HepG2 (cell line): ENCODE data around the gene TRIM8. TPM values are rescaled to one million over a fixed set of nuclear protein-coding genes. Genes with fewer than 3 reads are reported as not detected.
A peak's percentile ranks its signal among the peaks of the same experiment; 100 is the strongest.

Source experiments
- BORCS8-MEF2B ChIP-seq: sonication (generic); formaldehyde crosslinking; IDR thresholded peaks from 2 replicates; pipeline ENCODE4 v1.8.0; 2022; ENCODE audit warnings: mild to moderate bottlenecking, missing genetic modification reagents
- HMGA1 ChIP-seq: sonication (generic); formaldehyde crosslinking; conservative IDR thresholded peaks from 2 replicates; pipeline ENCODE4 v1.4.0; 2020; ENCODE audit warnings: missing genetic modification reagents
- HOXA9 ChIP-seq: sonication (generic); formaldehyde crosslinking; IDR thresholded peaks from 2 replicates; pipeline ENCODE4 v1.8.1; 2022; ENCODE audit warnings: missing genetic modification reagents, mild to moderate bottlenecking, moderate library complexity, borderline replicate concordance
- JUN ChIP-seq: sonication (generic); formaldehyde crosslinking; IDR thresholded peaks from 2 replicates; pipeline ENCODE4 v1.4.0; 2020; ENCODE audit warnings: mild to moderate bottlenecking, missing genetic modification reagents
- MLX ChIP-seq: IDR thresholded peaks from 2 replicates; pipeline ENCODE4 v1.6.1; 2016
- MTF2 ChIP-seq: sonication (generic); formaldehyde crosslinking; IDR thresholded peaks from 2 replicates; pipeline ENCODE4 v1.5.0; 2020; ENCODE audit warnings: missing genetic modification reagents, borderline replicate concordance
- NFE2 ChIP-seq: sonication (generic); formaldehyde crosslinking; IDR thresholded peaks from 2 replicates; pipeline ENCODE4 v1.4.0; 2020; ENCODE audit warnings: missing genetic modification reagents
- POGZ ChIP-seq: sonication (generic); formaldehyde crosslinking; IDR thresholded peaks from 2 replicates; pipeline ENCODE4 v1.4.0; 2020; ENCODE audit warnings: mild to moderate bottlenecking, missing genetic modification reagents
- SIN3B ChIP-seq: fragments of 150-350 bp; IDR thresholded peaks from 2 replicates; pipeline ENCODE4 v1.6.1; 2014; ENCODE audit warnings: low read length
- SOX6 ChIP-seq, 2 experiments: fragments of 450-650 bp in 1 of 2; sonication (generic) in 1 of 2; formaldehyde crosslinking in 1 of 2; IDR thresholded peaks; 2 replicates each; pipeline versions ENCODE4 v1.4.0 to v1.6.1; 2017 to 2020; ENCODE audit warnings: antibody characterized with exemption in 1 of 2, mild to moderate bottlenecking in 1 of 2, missing genetic modification reagents in 1 of 2
- SYNCRIP ChIP-seq: fragments of 200-400 bp; formaldehyde crosslinking; IDR thresholded peaks from 2 replicates; pipeline ENCODE4 v1.6.1; 2018; ENCODE audit warnings: mild to moderate bottlenecking, low read depth, low read length; ENCODE audit not compliant: insufficient read depth
- U2AF1 ChIP-seq: fragments of 200-400 bp; formaldehyde crosslinking; optimal IDR thresholded peaks from 2 replicates; pipeline ENCODE3; 2017; ENCODE audit warnings: mild to moderate bottlenecking, low read depth, low read length
- XBP1 ChIP-seq: sonication (generic); formaldehyde crosslinking; IDR thresholded peaks from 2 replicates; pipeline ENCODE4 v1.5.0; 2020; ENCODE audit warnings: missing genetic modification reagents
- ZMYM4 ChIP-seq: sonication (generic); formaldehyde crosslinking; IDR thresholded peaks from 2 replicates; pipeline ENCODE4 v1.8.1; 2023; ENCODE audit warnings: mild to moderate bottlenecking, missing genetic modification reagents
- ZNF124 ChIP-seq: sonication (generic); formaldehyde crosslinking; IDR thresholded peaks from 2 replicates; pipeline ENCODE4 v1.4.0; 2020; ENCODE audit warnings: missing genetic modification reagents
- ZNF136 ChIP-seq: sonication (generic); formaldehyde crosslinking; IDR thresholded peaks from 2 replicates; pipeline ENCODE4 v1.8.1; 2022; ENCODE audit warnings: low read depth, mild to moderate bottlenecking, moderate library complexity, missing genetic modification reagents
- ZNF224 ChIP-seq: sonication (generic); formaldehyde crosslinking; IDR thresholded peaks from 2 replicates; pipeline ENCODE4 v1.5.0; 2020; ENCODE audit warnings: mild to moderate bottlenecking, missing genetic modification reagents
- ZNF225 ChIP-seq: sonication (generic); formaldehyde crosslinking; IDR thresholded peaks from 2 replicates; pipeline ENCODE4 v1.4.0; 2020; ENCODE audit warnings: mild to moderate bottlenecking, missing genetic modification reagents
- ZNF34 ChIP-seq: sonication (generic); formaldehyde crosslinking; IDR thresholded peaks from 2 replicates; pipeline ENCODE4 v1.4.0; 2020; ENCODE audit warnings: mild to moderate bottlenecking, missing genetic modification reagents, borderline replicate concordance
- ZNF382 ChIP-seq: sonication (generic); formaldehyde crosslinking; IDR thresholded peaks from 2 replicates; pipeline ENCODE4 v1.5.0; 2020; ENCODE audit warnings: missing genetic modification reagents, mild to moderate bottlenecking, borderline replicate concordance
- ZNF550 ChIP-seq: sonication (generic); formaldehyde crosslinking; IDR thresholded peaks from 2 replicates; pipeline ENCODE4 v1.4.0; 2020; ENCODE audit warnings: mild to moderate bottlenecking, missing genetic modification reagents, borderline replicate concordance
- ZNF572 ChIP-seq: sonication (generic); formaldehyde crosslinking; IDR thresholded peaks from 2 replicates; pipeline ENCODE4 v1.5.1; 2020; ENCODE audit warnings: mild to moderate bottlenecking, missing genetic modification reagents
- ZNF614 ChIP-seq: IDR thresholded peaks from 2 replicates; pipeline ENCODE4 v1.6.1; 2018; ENCODE audit warnings: missing biosample characterization, missing genetic modification reagents, inconsistent platforms, borderline replicate concordance
- ZNF879 ChIP-seq: sonication (generic); formaldehyde crosslinking; IDR thresholded peaks from 2 replicates; pipeline ENCODE4 v1.8.1; 2023; ENCODE audit warnings: missing genetic modification reagents
- polyA plus RNA-seq, 8 experiments: library from polyadenylated mRNA; depleted of rRNA in 3 of 8; stranded (reverse) in 7 of 8; unstranded in 1 of 8; fragments of >200 nt; fragmentation: Illumina TruSeq in 4 of 8; extraction: Trizol in 4 of 8; gene quantifications; 2 replicates each; pipeline versions ENCODE4 v1.2.1 to v1.2.3, GENCODE V29; 2011 to 2016; ENCODE audit warnings: low read depth in 4 of 8, missing spikeins in 1 of 8, mixed read lengths in 1 of 8; ENCODE audit not compliant: insufficient read depth in 1 of 8
- total RNA-seq, 5 experiments: library from RNA; depleted of rRNA; stranded (reverse); fragments of >200 nt; fragmentation: Illumina TruSeq; extraction: Trizol; gene quantifications; 2 replicates each; pipeline ENCODE4 v1.2.3, GENCODE V29; 2016; ENCODE audit warnings: low read depth in 1 of 5
- TF ChIP-seq, protein P1 (sequence below): sonication (generic); formaldehyde crosslinking; IDR thresholded peaks from 2 replicates; pipeline ENCODE4 v1.4.0; 2020; ENCODE audit warnings: missing genetic modification reagents, mild to moderate bottlenecking, borderline replicate concordance
- TF ChIP-seq, protein P2 (sequence below): sonication (generic); formaldehyde crosslinking; IDR thresholded peaks from 2 replicates; pipeline ENCODE4 v1.4.0; 2020; ENCODE audit warnings: missing genetic modification reagents

Gene TRIM8
- total and polyA plus RNA-seq, 2 of the 13 experiments (the other 11 are each of a cell fraction or from before 2014, with no cell fraction given): 38.9 to 66.5 TPM

DNA sequence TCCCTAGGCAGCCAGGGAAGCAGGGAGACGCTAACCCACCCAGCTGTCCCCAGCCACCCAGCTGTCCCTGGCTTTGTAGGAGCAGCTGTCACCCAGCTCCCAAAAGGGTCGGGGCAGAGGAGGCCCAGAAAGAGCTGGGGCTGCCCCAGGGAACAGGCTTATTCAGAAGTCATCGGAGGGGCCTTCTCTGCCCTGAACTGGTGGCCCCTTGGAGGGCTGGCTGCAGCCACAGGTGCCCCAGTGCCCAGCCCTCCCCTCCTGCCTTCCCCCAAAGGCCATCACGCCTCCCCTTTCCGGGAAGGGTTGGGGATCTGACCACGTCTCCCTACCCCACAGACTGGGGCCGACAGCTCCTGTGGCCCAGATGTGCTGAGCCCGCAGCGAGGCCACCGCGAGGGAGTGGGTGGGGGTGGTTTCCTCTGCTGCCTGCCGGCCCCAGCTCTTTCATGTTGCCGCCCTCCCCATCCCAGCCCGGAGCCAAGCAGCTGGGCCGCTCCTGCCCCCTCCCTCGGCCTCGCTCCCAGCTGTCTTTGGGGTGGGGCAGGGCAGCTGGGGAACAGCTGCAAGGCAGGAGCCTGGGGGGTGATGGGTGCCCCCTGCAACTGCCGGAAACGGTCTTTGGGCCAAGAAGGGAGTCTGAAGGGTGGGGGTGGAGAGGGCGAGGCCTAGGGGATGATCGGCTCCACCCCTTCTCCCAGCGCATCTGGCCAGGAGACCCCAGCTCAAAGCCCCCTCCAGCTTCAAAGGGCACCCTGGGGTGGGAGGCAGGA is 16.8 kb downstream of the TRIM8 start (continued):
- TF ChIP-seq HMGA1 (CRISPR knock-in tag): no peak
- no peak for TF ChIP-seq SIN3B
- TF ChIP-seq SOX6 (IDR thresholded peaks at IDR 0.05): no peak
- peak; percentile 77; the same call in 1 of the 2 replicates for TF ChIP-seq SOX6 (CRISPR knock-in tag; IDR thresholded peaks at IDR 0.05)
- no peak for TF ChIP-seq BORCS8-MEF2B (CRISPR knock-in tag)
- TF ChIP-seq XBP1: no peak
- no peak for TF ChIP-seq SYNCRIP
- no peak for TF ChIP-seq NFE2 (CRISPR knock-in tag)
- TF ChIP-seq ZNF550 (CRISPR knock-in tag): no peak
- peak; percentile 74; the same call in 1 of the 2 replicates for TF ChIP-seq ZNF34 (CRISPR knock-in tag)
- TF ChIP-seq HOXA9 (CRISPR knock-in tag): no peak
- TF ChIP-seq, protein P1, sequence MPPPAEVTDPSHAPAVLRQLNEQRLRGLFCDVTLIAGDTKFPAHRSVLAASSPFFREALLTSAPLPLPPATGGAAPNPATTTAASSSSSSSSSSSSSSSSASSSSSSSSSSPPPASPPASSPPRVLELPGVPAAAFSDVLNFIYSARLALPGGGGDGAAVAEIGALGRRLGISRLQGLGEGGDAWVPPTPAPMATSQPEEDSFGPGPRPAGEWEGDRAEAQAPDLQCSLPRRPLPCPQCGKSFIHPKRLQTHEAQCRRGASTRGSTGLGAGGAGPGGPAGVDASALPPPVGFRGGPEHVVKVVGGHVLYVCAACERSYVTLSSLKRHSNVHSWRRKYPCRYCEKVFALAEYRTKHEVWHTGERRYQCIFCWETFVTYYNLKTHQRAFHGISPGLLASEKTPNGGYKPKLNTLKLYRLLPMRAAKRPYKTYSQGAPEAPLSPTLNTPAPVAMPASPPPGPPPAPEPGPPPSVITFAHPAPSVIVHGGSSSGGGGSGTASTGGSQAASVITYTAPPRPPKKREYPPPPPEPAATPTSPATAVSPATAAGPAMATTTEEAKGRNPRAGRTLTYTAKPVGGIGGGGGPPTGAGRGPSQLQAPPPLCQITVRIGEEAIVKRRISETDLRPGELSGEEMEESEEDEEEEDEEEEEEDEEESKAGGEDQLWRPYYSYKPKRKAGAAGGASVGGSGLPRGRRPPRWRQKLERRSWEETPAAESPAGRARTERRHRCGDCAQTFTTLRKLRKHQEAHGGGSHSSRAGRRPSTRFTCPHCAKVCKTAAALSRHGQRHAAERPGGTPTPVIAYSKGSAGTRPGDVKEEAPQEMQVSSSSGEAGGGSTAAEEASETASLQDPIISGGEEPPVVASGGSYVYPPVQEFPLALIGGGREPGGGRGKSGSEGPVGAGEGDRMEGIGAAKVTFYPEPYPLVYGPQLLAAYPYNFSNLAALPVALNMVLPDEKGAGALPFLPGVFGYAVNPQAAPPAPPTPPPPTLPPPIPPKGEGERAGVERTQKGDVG (CRISPR knock-in tag): no peak
- peak; percentile 63; the same call in 1 of the 2 replicates for TF ChIP-seq MLX
- TF ChIP-seq ZNF124 (CRISPR knock-in tag): 0 out of 2 replicates have a peak, but pooled peaks have one; percentile 38
- TF ChIP-seq ZNF382 (CRISPR knock-in tag): no peak
- TF ChIP-seq POGZ (CRISPR knock-in tag): peak; percentile 62; the same call in 1 of the 2 replicates
- TF ChIP-seq ZNF225 (CRISPR knock-in tag): no peak
- TF ChIP-seq ZNF879 (CRISPR knock-in tag): no peak
- no peak for TF ChIP-seq MTF2 (CRISPR knock-in tag)
- no peak for TF ChIP-seq ZNF136 (CRISPR knock-in tag)
- no peak for TF ChIP-seq ZNF614 (CRISPR knock-in tag)
- TF ChIP-seq JUN: no peak
- no peak for TF ChIP-seq ZNF224 (CRISPR knock-in tag)
- no peak for TF ChIP-seq U2AF1
- TF ChIP-seq ZMYM4 (CRISPR knock-in tag): no peak; the same call in 1 of the 2 replicates
- TF ChIP-seq, protein P2, sequence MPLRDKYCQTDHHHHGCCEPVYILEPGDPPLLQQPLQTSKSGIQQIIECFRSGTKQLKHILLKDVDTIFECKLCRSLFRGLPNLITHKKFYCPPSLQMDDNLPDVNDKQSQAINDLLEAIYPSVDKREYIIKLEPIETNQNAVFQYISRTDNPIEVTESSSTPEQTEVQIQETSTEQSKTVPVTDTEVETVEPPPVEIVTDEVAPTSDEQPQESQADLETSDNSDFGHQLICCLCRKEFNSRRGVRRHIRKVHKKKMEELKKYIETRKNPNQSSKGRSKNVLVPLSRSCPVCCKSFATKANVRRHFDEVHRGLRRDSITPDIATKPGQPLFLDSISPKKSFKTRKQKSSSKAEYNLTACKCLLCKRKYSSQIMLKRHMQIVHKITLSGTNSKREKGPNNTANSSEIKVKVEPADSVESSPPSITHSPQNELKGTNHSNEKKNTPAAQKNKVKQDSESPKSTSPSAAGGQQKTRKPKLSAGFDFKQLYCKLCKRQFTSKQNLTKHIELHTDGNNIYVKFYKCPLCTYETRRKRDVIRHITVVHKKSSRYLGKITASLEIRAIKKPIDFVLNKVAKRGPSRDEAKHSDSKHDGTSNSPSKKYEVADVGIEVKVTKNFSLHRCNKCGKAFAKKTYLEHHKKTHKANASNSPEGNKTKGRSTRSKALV (CRISPR knock-in tag): no peak
- TF ChIP-seq ZNF572 (CRISPR knock-in tag): 0 out of 2 replicates have a peak, but pooled peaks have one; percentile 51
